ENCODE measurements around the gene SDR39U1. TPM values are rescaled to one million over a fixed set of nuclear protein-coding genes. Genes with fewer than 3 reads are reported as not detected.

The SDR39U1 gene
- total RNA-seq, 1 donor from 2014 or later, result 61.6 TPM

GRCh38 chr14:24432259-24433131 lies 10.1 kb downstream of the SDR39U1 start:
- no peaks in the 10 kb centered on the region for H3K27me3 ChIP-seq (ENCODE audit: low read depth)
- H3K9me3 ChIP-seq, result no peaks in the 10 kb centered on the region
- TF ChIP-seq CTCF (IDR thresholded peaks at IDR 0.05), result no peak
- H3K27ac ChIP-seq, result peak overlapping the region; percentile 97
- no peak for ATAC-seq
- H3K4me3 ChIP-seq, result peak overlapping the region; percentile 90
- DNase-seq, result no peak
- intact Hi-C loops (cut with DNase I), result no loop called here
- H3K36me3 ChIP-seq, result peaks cover 53% of the 10 kb centered on the region
- H3K4me1 ChIP-seq, result peaks cover 51% of the 10 kb centered on the region

GRCh38 chr14:24431569-24432258 lies 10.9 kb downstream of the SDR39U1 start:
- peak; percentile 93 for TF ChIP-seq CTCF (IDR thresholded peaks at IDR 0.05)
- Histone ChIP-seq H3K4me3 (peak overlapping the region; percentile 90), H3K4me1 (peaks cover 48% of the 10 kb centered on the region), H3K9me3 (no peaks in the 10 kb centered on the region), H3K27ac (peak overlapping the region; percentile 97), H3K36me3 (peaks cover 45% of the 10 kb centered on the region), H3K27me3 (ENCODE audit: low read depth) (no peaks in the 10 kb centered on the region)
- DNase-seq, result peak; percentile 92
- peak; percentile 80 to 87 for ATAC-seq
- intact Hi-C loops (cut with DNase I), result no loop called here

GRCh38 chr14:24430682-24431568 lies 11.7 kb downstream of the SDR39U1 start:
- no peaks in the 10 kb centered on the region for H3K27me3 ChIP-seq (ENCODE audit: low read depth)
- H3K4me1 ChIP-seq, result peaks cover 48% of the 10 kb centered on the region
- H3K27ac ChIP-seq, result peak overlapping the region; percentile 97
- peaks cover 38% of the 10 kb centered on the region for H3K36me3 ChIP-seq
- H3K4me3 ChIP-seq, result peak overlapping the region; percentile 90
- ATAC-seq (peak; percentile 4 to 58), DNase-seq (no peak)
- H3K9me3 ChIP-seq, result no peaks in the 10 kb centered on the region
- intact Hi-C loops (cut with DNase I), result no loop called here
- TF ChIP-seq CTCF (IDR thresholded peaks at IDR 0.05), result no peak

- intact Hi-C loops (cut with DNase I), result no loop called here
- no peaks in the 10 kb centered on the region for H3K27me3 ChIP-seq (ENCODE audit: low read depth)
- peaks cover 55% of the 10 kb centered on the region for H3K4me1 ChIP-seq
- H3K9me3 ChIP-seq, result no peaks in the 10 kb centered on the region
- H3K27ac ChIP-seq, result peak overlapping the region; percentile 97
- DNase-seq (peak; percentile 85), ATAC-seq (peak; percentile 90)
- peaks cover 34% of the 10 kb centered on the region for H3K36me3 ChIP-seq
- H3K4me3 ChIP-seq, result peak overlapping the region; percentile 90
- TF ChIP-seq CTCF (IDR thresholded peaks at IDR 0.05), result no peak
Measured at GRCh38 chr14:24430143-24430681, 12.4 kb downstream of the SDR39U1 start.
